ENCODE measurements around the gene SBF2.

SBF2 gene

DNA sequence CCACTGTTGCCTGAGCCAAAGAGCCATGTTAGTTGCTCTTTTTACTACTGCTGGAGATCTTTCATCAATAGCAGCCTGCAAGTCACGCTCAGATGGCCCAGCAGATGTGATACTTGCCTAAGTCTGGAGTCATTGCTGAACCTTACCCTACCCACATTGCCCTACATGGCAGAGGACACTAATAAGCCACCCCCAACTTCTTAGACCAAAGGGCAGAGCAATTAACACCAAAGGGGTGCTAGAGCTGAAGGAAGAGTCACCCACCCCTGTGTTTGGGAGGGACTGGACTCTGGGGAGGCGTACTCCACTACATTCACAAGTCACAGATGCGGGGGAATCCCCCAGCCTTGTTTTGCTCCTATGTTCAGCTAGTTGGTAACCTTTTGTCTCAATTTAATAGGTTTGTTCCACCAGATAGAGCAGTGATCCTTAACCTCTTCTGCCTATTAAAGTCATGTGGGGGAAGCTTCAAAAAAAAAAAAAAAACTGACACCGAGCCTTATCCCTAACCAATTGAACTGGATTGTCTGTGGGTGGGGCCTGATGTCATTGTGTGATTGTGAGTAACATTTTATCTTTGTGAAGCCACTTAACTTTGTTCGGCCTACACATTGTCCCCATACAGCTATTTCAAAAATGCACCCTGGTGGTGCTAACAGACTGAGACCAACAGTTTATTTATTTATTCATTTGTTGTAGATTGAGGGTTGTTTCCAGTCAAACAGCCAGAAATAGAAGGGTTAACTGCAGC lies 23.9 kb upstream of the SBF2 start:
- no peak for DNase-seq (ENCODE audit: low read depth)

DNA sequence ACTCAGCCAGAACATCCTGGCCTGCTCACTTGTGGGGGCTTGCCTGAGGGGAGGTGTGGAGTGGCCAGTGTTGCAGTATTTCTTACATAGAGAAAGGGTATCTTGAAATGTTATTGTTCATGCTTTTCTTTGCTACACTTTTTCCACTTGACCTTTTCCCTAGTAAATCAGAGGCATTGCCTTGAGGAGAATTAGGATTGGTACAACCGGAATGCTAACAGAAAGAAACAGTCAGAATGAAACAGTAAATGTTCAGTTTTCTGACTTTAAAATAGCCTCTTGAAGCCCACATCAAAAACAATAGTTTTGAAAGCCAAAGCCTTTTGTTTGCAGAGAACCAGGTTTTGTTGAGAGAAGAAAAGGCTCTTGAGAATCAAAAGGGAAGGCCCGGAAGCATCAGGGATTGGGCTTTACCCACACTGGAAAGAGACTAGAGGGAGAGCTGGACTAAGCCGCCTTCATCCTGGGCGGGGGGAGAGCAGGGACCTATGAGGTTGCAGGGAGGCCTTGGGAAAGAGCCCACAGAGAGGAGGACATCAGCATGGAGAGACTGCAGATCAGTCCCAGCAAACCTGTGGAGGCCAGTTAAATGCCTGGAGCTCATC lies 23.2 kb upstream of the SBF2 start:
- no peak for DNase-seq (ENCODE audit: low read depth)

DNA sequence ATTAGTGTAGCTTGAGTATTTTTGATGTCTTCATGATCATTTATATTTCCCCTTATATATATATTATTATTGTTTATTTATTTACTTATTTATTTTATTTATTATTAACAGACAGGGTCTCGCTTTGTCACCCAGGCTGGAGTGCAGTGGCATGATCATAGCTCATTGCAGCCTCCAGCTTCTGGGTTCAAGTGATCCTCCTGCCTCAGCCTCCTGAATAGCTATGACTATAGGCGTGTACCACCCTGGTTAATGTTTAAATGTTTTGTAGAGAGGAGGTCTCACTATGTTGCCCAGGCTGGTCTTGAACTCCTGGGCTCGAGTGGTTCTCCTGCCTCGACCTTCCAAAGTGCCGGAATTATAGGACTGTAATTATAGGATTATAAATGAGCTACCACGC lies 21.1 kb upstream of the SBF2 start:
- no peak for DNase-seq (ENCODE audit: low read depth)

DNA sequence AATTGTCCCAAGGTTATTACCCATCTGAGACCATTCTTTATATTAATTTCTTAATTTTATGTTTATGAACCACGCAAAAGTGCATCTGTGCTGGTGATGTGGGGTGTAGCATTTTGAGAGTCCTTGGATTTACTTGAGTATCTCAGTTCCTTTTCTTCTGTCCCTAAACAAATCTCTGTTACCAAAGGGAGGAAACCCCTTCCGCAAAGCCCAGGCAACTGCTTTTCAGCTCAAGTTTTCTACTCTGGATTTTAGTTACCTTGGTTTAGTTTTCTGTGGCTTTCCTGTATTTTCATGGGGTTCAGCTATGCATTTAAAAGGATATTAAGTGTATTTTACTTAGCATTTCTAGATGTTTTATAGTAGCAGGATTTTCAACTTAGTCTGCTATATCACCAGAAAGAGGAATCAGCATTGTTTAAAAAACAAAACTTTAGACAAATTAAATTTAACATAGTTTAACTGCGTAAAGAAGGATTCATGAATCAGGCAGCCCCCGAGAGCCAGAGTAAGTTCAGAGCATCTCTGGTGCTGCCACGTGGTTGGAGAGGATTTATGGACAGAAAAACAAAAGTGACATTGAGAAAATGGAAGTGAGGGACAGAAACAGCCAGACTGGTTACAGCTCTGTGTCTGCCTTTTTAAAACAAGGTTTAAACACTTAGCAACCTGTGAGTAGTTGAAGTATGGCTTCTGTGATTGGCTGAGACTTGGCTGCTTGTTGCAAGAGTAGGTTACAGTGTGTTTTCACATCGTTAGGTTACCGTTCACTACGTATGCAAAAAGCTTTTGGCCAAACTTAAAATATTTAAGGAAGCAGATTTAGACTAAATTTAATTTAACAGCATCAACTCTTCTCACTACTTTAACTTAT lies 20.4 kb upstream of the SBF2 start:
- no peak for DNase-seq (ENCODE audit: low read depth)

DNA sequence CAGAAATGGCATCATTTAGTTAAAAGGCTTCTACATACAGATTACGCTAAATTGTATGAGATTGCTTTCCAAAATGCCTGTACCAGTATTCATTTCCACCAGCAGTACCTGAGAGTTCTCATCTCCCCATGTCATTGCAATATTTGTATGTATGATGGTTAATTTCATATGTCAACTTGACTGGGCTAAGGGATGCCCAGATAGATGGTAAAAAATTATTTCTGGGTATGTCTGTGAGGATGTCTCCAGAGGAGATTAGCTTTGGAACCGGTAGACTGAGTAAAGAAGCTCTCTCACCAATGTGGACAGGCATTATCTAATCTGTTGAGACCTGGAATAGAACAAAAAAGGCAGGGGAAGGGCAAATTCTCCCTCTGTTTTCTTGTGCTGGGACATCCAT lies 17.8 kb upstream of the SBF2 start:
- DNase-seq (ENCODE audit: low read depth), result no peak

DNA sequence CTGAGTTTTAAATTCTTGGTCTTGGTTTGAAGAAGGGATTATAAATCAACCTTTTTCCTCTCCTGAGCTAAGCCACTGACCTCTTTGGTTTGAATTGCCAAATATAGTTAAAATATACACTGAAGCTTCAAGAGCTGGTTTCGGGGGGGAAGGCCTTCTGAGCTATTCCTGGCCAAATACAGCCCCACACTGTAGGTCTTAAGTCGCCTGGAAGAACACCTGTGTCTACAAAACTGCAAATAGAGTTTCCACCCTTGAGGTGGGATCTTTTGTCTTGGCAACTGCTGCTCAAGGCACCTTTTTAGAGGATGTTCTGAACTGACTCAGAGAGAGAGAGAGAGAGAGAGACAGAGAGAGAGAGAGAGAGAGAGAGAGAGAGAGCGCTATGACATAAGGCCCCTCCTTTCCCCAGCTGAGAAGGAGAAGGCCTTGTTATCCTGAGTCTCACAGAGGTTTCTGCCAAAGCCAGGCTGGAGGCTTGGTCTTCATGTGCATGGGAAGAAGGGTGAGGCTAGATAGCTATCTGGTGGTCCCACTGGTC lies 16.4 kb upstream of the SBF2 start:
- no peak for DNase-seq (ENCODE audit: low read depth)

DNA sequence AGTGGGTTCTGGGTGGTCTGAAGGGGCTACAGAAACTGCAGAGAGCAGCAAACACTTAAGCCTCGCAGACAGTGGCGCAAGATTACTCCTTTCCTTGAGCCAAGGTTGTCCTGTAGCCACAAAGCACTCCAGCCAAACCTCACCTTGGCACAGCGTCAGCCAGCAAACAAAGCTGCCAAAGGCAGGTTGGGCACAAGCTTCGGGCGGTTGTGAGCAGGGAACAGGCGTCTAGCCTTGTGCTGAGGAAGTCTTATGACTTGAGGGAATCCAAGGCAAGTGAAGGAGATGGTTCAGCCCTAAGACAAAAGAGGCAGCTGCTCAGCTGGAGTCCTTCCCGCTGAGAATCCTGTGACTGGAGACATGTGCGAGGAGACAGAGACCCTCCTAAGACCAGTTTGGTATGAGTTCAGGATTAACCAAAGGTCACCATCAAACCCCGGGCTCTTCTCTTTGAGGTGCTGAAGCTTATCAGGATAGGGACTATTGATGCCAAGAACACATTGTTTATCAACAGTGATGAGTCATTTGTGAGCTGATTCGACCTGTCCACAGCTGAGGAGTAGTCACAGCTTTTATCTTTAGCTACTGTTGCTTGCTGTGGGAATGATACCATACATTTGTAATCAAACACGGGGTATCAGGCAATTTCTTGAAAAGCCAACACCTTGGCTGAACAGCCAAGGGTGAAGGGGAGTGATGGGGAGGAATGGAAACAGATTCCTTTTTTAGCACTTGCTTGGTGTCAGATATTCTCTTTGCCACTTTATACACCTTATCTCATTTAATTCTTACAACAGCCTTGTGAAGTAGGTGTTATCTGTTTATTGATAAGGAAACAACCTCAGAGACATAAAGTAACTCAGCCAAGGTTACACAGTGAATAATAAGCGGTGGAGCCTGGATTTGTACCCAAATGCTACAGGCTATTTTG lies 15.4 kb upstream of the SBF2 start:
- no peak for DNase-seq (ENCODE audit: low read depth)

DNA sequence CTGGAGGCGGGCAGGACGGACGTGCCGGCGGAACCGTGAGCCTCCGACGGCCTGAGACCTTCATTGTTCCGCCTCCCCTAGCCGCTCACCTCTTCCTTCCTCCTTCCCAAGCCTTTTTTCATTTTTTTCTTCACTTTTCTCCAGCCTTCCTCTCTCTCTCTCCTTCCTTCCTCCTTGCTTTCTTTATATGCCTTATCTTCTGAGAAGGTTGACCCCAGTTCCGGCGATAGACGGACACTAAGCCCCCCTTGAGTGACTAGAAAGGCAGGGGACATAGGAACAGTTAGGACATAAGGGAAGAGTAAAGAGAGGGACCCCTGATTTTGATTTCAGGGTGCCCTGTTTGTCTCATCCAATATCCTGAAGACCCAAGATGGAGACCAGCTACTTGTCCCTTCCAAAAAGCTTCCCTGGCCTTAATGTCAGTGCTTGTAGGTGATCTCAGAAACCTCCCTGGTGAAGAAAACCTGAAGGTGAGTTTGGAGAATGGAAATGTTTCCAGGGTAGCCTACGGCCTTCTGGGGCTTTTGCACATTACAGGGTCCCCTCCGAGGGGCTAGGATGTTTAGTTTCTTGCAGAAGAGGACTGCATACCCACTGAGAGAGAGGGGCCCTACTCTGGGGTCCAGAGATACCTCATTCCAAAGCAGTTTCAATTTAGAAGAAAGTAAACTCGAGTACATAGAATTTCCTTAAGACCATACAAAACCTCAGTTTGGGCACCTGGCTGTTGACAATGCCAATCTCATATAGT lies 14.4 kb upstream of the SBF2 start:
- no peak for DNase-seq (ENCODE audit: low read depth)

DNA sequence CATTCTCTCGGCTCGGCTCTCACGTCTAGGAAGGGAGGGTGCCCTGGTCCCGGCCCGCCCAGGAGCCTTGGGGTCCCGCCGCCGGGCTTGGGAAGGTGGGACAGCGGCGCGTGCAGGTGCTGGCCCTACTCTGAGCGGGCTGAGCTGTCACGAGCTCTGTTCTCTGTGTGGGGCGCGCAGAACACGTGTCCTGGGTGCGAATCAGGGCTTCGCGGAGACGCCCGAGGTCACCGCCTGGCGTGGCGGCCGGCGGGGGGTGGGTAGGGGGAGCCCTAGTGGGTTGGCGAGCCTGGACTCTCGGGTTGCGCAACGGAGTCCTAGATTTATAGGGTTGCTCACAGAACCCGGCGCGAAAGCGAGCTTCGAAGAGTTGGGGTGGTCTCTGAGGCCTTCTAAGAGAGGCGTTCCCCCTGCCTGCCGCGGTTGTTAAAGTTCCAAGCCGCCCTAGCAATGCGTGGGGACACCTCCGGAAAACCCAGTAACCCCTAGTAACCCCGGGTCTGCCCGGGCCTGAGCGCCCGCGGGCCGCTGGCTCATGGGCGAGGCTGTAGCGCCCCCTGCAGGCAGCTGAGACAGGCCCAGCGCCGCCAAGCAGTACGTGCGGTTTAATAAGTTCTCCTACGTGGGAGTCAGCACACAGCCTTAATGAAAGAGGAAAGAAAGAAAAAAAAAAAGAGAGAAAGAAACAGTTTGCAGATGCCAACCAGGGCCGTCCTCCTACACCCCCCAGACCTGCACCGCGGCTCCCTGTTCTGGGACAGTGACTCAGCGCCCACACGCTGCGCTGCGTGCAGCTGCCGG lies 13.6 kb upstream of the SBF2 start:
- DNase-seq (ENCODE audit: low read depth), result no peak

DNA sequence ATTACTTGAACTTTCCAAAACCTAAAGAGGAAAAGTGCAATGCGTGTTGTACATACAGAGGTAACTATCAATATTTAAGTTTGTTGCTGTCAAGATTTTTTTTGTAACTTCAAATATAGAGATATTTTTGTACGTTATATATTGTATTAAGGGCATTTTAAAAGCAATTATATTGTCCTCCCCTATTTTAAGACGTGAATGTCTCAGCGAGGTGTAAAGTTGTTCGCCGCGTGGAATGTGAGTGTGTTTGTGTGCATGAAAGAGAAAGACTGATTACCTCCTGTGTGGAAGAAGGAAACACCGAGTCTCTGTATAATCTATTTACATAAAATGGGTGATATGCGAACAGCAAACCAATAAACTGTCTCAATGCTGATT lies 13.0 kb upstream of the SBF2 start:
- no peak for DNase-seq (ENCODE audit: low read depth)

DNA sequence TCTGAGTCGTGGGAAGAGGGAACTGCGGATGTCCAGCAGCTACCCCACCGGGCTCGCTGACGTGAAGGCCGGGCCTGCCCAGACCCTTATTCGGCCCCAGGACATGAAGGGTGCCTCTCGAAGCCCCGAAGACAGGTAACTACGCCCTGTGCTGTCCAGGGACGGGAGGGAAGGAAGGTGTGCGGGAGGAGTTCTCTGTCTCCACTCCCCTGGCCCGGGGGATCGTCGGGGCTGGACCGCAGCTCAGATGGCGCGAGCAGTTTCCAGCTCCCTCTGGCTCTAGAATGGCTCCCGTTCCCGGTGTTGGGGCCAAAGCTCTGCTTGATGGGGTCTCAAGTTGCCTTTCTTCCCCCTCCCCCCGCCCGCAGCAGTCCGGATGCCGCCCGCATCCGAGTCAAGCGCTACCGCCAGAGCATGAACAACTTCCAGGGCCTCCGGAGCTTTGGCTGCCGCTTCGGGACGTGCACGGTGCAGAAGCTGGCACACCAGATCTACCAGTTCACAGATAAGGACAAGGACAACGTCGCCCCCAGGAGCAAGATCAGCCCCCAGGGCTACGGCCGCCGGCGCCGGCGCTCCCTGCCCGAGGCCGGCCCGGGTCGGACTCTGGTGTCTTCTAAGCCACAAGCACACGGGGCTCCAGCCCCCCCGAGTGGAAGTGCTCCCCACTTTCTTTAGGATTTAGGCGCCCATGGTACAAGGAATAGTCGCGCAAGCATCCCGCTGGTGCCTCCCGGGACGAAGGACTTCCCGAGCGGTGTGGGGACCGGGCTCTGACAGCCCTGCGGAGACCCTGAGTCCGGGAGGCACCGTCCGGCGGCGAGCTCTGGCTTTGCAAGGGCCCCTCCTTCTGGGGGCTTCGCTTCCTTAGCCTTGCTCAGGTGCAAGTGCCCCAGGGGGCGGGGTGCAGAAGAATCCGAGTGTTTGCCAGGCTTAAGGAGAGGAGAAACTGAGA lies 12.2 kb upstream of the SBF2 start:
- DNase-seq (ENCODE audit: low read depth), result no peak

DNA sequence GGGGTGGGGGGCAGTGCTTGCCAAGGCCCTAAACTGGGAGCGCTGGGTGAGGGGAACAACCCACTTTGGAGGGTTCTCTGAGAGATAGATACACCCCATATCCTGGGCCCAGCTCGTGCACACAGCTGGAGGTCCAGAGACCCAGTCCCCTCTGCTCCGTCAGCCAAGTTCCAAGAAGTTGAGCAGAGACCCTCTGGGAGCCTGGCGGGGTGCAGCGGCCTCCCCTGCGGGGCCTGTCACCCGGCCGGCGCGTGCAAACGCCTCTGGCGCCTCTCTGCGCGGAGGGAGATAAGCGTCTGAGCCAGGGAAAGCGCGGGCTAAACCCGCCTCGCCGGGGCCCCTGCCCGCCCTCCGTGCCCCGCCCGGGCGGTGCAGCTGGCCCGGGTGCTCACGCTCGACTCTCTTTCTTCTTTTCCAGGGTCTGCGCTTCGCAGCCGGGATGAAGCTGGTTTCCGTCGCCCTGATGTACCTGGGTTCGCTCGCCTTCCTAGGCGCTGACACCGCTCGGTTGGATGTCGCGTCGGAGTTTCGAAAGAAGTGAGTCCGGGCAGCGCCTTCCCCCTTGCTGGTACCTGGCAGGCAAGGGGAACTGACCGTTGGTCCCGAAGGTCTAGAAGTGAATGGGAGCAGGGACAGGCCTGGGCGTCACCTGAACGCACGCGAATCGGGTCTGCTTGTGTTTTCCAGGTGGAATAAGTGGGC lies 11.4 kb upstream of the SBF2 start:
- no peak for DNase-seq (ENCODE audit: low read depth)

DNA sequence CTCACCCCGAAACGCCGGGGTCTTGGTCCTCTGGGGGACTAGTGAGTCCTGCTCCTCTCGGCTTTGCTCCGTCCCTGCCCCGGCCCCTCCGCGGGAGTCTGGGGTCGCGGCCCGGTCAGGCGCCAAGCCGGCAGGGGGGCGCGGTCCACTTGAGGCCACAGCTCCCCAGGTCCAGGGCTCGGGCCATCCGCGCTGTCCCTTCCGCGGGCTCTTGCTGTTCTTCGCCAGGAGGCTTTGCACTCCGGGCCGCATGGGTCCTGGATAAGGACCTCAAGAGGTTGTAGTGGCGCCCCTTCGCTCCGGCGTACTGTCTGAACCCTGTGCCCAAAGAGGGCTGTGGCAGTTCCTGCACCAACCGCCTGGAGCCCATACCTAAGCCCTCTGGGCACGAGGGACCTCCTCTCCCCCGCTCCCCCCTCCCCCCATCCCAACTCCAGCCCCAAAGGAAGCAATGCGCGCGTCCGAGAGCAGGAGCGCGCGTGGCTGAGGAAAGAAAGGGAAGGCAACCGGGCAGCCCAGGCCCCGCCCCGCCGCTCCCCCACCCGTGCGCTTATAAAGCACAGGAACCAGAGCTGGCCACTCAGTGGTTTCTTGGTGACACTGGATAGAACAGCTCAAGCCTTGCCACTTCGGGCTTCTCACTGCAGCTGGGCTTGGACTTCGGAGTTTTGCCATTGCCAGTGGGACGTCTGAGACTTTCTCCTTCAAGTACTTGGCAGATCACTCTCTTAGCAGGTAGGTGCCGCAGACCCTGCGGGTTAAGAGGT lies 10.7 kb upstream of the SBF2 start, which contains the start of gene ADM:
TSS of gene ADM (plus strand) at position 579 of the 767 bp plus-strand sequence. CDS start 628 bp downstream, outside the sequence.
- DNase-seq (ENCODE audit: low read depth), result peak; percentile 96

DNA sequence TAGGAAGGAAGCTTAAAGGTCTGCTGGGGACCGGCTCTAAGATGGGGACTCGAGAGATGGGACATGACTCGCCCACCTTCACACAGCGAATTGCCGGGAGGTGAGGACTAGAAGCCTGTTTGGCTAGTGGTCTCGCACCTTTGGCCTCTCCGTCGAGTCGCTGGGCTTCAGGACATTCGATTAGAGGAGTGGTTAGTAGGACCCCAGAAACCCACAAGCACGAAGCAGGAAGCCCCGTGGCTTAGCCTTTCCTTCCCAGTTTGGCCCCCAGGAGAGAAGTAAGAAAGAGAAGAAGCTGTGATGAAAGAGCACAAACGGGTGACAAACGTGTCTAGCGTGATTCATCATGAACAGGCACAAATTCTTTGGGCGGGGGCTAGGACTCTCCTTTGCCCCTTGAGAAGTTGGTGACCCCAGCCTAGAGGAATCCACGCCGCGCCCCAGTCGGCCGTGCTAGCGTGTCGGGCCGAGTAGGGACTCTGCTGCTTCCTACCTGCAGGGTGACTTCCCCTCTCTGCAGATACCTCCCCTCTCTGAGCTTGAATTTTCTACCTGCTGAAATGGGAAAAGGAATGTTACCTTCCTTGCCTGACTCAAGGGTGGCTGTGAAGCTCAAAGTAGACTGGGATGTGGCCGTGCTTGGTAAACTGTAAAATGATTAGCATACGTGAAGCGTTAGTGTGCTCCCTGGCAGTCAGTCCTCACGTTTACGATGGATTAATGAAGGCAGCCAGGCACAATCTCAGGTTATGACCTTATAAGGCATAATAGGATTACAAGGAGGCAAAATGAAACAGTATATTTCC lies 9.7 kb upstream of the SBF2 start:
- no peak for DNase-seq (ENCODE audit: low read depth)

DNA sequence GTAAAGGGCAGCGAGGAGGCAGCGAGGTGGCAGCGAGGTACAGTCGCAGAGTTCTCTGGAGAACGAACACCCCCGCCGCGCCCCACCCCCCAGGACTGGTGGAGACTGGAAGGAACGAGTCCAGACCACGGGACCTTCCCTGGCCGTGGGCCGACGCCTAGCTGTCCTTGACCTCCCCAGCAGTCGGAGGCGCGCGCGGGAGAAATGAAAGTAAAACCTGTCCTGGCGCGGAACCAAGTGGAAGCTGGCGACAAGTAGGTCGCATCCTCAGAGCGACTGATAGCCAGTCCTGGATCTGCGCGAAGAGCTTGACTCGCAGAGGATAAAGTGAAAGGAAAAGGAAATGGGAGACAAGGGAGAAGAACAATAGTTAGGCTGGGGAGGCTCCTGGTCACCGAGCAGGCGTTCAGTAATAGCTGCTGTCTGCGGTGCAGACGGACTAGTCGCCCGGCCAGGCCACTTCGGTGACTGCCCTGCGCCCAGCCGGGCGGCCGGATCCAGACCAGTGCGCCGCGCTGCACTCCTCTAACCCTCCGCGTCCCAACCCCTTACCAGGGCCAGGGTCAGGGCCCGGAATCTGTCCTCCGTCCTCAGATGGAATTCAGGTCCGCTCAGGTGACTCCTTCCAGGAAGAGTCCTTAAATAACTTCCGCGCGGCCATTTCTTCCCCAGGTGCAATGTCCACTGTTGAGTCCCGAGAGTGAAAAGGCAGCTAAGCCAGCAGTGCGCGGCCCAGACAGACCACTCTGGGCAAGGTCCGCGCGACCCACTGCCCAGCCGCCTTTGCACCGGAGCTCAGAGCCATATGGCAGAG lies 8.9 kb upstream of the SBF2 start:
- DNase-seq (ENCODE audit: low read depth), result no peak

DNA sequence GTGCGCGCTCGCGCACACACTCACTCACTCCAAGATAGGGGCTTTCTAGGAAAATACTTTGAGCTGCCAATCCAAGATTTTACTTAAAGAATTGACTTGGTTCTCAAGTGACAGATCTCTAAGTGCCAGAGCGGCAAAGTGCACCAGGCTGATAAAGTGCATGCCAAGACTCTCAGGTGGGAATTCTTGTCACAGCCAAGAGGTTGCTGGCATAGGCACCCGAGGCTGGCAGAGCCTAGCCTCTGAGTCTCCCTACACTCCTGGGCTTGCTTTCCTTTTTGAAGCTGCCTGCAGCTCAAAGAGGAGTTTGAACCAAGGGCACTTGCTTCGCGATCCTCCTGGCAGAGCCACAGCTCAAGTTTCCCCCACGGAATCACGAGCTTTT lies 8.3 kb upstream of the SBF2 start:
- no peak for DNase-seq (ENCODE audit: low read depth)
